ENCODE results near the gene TCEA2.

TCEA2 gene

DNA sequence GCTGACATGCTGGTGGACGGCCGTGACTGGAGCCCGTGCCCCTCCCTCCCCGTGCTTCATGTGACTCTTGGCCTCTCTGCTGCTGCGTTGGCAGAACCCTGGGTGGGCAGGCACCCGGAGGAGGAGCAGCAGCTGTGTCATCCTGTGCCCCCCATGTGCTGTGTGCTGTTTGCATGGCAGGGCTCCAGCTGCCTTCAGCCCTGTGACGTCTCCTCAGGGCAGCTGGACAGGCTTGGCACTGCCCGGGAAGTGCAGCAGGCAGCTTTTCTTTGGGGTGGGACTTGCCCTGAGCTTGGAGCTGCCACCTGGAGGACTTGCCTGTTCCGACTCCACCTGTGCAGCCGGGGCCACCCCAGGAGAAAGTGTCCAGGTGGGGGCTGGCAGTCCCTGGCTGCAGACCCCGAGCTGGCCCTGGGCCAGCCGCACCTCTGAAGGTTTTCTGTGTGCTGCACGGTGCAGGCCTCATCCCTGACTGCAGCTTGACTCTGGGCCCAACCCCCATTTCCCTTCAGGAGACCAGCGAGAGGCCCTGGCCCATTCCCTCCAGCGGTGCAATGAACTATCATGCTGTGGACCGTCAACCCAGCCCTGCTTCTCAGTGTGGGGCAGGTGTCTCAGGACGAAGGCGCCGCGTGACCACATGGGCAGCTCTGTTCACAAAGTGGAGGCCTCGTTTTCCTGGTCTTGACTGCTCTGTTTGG is 36.2 kb downstream of the TCEA2 start:
- DNase-seq: no peak

DNA sequence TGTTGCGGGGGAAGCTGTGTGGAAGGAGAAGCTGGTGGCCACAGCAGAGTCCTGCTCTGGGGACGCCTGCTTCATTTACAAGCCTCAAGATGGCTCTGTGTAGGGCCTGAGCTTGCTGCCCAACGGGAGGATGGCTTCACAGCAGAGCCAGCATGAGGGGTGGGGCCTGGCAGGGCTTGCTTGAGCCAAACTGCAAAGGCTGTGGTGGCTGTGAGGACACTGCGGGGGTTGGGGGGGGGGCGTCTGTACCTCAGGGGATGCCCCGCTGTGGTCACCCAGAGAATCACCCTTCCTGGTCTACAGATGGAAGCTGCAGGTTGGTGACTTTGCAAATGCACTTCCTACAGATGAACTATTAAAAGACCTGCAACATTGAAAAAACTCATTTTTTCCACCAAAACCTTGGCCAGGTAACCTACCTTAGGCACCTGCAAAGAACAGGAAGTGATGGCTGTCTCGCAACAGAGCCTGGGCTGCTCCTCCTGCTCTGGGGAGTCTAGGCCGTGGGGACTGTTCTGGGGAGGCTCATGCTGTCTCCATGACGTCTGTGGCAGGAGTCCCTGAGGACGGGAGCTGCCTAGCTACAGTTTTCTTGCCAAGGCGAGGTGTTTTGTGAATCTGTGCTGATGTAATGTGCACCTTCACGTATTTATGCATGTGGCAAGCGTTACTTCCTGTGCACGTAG is 37.0 kb downstream of the TCEA2 start:
- peak; percentile 67 for DNase-seq

DNA sequence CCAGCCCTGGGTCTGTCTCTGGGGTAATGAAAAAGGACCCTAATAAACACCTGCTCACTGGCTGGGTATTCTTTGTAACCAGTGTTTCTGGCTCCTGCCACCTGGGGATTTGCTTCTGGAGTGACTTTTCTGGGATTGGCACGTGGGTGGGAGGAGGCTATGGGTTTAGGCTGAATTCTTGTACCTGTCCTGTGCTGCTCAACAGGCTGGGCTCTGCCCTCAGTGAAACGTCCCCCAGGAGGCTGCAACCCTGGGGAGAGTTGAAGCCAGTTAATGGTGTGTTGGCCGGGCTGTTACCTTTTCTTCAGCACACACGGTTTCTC is 37.5 kb downstream of the TCEA2 start:
- no peak for DNase-seq

DNA sequence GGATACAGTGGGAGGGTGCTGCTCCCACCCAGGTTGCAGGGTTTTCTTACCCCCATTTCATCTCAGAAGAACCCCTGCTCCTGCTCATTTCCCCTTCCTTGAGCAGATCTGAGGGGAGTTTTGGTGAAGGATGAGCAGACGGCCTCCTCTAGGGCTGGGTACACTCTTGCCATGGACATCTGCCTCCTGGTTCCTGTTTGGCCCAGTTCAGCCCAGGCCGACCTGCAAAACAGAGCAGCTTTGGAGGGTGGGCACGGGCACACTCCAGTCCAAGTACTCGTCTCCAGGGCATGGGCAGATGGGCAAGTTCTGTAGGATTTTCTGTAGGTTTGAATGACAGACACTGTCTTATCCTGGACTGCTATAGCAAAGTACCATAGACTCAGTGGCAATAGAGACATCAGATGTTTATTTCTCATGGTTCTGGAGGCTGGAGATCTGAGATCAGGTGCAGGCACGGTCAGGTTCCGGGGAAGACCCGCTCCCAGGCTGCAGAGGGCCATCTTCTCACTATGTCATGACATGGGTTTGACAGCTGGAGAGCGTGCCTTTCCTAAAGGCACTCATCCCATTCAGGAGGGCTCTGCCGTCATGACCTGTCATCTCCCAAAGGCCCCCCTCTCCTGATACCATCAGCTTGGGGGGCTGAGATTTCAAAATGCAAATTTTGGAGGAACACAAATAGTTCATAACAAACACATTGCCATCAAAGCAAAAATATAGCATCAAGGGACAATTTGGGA is 38.1 kb downstream of the TCEA2 start:
- no peak for DNase-seq

DNA sequence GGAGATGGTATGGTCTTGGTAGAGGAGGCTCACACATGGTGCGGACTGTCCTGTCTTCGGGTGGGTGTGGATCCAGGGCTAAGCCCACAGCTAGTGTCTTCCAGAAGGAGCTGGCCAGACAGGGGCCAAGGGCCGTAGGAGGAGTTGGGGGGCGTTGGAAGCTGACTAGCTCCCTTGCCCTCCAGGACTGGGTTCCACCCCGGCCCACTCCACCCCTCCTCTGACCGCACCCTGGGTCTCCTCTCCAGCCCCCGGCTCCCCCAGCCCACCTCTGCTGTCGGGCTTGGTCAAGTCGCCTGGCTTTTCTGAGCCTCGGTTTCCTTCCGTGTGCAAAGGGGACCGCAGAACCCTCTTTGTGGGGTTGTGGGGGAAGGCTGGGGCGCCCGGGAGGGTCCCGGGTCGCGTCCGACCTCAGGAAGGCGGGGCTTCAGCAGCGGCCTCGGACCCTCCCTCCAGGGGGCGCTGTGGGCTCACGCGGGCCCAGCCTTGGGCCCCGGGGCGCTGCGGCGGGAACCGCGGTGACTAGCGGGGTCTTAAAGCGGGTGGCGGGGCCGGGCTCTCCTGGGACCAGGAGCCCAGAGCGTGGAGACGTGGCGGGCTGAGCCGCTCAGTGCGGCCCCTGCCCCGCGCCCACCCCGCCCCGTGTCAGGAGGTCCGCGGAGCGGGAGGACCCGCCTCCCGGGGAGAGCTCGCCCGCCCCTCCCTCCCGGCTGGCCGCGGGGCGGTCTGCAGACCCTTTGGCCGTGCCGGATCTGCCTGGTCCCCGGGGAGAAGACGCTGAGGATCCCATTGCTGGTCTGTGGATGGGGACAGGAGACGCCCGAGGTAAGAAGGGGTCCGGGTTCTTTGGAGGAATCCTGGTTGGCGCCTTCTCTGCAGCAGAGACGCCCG is 39.0 kb downstream of the TCEA2 start:
- DNase-seq: peak; percentile 57

DNA sequence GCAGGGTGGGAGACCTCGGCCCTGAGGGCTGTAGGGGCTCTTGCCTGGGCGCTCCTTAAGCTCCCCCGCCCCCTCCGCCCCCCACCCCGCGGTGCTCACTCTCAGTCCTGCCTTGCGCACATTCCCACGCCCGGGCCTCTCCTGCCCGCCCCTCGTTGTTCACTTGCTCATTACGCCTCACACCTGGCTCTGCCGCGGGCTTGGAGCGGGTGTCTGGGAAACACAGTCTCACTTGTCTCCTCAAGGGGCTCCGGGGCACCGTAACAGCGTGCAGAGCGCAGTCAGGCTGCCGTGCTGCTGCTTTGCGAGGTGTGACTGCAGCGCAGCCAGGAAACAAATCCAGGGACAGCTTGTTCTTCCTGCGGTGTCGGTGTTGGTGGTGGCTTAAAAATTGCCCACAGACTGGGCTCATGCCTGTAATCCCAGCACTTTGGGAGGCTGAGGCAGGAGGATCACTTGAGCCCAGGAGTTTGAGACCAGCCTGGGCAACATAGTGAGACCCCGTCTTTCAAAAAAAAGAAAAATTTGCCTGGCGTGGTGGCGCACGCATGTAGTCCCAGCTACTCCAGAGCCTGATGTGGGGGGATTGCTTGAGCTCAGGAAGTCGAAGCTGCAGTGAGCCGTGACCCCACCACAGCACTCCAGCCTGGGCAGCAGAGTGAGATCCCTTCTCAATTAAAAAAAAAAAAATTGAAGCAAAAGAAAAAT is 39.8 kb downstream of the TCEA2 start:
- DNase-seq: no peak

DNA sequence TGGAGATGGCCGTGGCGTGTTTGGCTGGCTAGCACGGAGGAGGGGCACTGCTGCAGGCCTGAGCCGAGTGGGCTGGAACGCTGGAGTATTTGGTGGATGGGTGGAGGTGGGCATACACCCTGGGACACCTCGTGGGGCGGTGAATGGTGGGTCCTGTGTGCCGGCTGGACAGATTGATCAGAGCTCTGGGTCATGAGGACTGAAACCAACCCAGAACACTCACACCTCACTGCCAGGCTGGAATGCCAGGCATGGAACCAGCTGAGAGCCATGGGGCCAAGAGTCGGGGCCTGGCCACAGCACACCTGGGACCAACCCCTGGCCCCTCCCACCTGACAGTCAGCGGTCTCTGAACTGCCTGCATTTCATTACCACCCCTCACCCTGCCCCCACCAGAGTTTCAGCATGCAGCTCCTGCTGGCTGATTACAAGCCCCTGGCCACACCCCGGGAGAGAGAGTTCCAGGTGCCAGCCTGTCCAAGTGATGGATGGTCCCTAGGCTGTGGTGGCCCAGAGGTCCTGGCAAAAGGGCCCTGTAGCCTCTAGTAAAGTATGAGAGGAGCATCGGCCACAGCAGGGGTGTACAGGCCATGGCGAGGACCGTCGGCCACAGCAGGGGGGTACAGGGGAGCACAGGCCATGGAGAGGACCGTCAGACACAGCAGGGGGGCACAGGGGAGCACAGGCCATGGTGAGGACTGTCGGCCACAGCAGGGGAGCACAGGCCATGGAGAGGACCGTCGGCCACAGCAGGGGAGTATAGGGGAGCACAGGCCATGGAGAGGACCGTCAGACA is 41.1 kb downstream of the TCEA2 start:
- no peak for DNase-seq

DNA sequence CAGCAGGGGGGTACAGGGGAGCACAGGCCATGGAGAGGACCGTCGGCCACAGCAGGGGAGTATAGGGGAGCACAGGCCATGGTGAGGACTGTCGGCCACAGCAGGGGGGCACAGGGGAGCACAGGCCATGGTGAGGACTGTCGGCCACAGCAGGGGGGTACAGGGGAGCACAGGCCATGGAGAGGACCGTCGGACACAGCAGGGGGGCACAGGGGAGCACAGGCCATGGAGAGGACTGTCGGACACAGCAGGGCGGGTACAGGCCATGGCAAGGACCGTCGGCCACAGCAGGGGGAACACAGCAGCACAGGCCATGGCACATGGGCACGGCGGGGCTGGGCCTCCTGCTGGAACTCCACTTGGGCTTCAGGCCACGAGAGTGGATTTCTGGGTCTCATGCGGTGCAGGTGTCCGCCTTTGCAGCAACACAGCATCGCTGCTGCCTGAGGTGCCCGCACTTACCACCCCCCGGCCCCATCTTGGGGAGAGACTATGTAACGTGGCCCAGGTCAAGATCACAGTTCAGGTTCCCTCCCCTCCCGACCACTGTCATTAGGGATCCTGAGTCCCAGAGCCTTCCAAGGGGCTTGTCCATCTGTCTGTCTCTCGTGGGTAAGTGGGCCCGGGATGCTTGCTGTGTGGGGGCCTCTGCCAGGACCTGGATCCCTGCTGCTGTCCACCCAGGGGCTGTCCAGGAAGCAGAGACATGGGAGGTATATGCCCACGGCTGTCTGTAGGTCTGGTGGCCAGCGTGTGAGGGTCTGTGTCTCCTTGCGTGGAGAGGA is 41.9 kb downstream of the TCEA2 start:
- DNase-seq: no peak

DNA sequence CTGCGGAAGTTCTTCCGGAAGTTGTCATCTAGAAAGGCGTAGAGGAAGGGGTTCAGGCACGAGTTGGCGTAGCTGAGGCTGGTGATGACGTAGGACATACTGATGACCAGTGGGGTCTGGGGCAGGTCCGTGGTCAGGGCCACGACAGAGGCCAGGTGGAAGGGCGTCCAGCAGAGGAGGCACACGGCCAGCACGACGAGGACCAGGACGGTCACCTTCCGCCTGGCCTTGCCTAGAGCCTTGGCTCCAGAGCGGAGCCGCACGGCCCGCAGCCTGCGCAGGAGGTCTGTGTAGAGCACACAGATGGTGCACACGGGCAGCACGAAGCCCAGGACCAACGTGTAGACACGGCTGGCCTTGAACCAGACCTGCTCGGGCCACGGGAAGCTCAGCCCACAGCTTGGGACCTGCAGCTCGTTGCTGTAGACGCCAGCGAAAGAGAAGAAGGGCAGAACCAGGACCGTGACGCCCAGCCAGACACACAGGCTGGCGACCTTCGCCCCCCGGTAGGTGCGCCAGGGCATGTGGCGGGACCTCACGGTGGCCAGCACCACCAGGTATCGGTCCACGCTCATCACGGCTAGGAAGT is 42.9 kb downstream of the TCEA2 start:
- DNase-seq: no peak

DNA sequence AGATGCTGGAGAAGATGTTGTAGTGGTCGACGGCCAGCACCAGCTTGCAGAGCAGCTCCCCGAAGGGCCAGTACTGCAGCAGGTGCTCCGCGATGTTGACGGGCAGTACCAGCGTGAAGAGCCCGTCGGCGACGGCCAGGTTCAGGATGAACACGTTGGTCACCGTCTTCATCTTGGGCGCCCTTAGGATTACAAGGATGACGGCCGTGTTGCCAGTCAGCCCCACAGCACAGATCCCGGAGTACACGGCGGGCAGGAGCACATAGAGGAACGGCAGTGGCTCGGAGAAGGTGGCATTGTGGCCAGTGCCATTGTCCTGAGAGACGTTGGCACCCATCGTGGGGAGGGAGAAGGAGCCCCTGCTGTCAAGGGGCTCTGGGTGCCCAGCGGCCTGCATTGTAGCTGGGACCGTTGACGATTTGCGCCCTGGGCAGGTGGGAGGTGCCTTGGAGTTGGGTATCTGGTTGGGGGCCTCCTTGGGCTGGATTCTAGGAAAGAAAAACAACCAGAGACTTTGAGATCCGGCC is 43.5 kb downstream of the TCEA2 start:
- DNase-seq: no peak

DNA sequence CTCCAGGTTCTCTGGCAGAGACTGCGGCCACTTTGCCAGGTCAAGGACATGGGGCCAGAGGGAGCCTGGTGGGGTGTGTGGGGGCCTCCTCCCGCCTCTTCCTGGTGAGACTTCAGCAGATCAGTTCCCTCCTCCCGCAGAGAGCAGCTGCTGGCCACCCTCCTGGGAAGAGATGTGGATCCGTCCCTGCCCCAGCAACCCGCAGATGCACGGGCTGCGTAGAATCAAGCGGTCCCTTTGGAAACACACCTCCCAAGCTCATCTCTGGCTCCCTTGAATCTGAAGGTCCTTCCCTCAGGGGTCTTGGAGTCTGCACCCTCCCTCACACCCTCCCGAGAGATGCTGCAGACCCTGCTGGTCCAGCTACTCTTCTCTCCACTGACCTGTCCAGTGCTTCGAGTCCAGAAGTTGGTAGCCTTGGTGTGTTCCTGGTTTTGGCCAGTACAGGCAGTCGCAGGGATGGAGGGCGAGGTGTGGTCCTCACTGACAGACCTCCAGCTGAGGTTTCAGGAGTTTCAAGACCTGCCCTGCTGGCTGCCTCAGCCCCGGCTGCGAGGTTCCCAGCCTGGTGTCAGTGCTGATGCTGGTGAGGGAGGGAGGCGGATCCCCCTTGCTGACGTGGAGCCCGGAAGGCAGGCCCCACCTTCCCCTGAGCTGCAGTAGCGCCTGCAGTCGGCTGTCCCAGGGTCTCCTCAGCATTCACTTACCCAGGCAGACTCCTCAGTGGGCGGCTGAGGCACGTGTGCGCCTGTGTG is 44.2 kb downstream of the TCEA2 start, which contains the start of gene NPBWR2:
Gene NPBWR2, minus strand, starts transcription at position 585 of the 755 bp plus-strand sequence. CDS start 734 bp downstream, outside the sequence.
- DNase-seq: peak; percentile 23

DNA sequence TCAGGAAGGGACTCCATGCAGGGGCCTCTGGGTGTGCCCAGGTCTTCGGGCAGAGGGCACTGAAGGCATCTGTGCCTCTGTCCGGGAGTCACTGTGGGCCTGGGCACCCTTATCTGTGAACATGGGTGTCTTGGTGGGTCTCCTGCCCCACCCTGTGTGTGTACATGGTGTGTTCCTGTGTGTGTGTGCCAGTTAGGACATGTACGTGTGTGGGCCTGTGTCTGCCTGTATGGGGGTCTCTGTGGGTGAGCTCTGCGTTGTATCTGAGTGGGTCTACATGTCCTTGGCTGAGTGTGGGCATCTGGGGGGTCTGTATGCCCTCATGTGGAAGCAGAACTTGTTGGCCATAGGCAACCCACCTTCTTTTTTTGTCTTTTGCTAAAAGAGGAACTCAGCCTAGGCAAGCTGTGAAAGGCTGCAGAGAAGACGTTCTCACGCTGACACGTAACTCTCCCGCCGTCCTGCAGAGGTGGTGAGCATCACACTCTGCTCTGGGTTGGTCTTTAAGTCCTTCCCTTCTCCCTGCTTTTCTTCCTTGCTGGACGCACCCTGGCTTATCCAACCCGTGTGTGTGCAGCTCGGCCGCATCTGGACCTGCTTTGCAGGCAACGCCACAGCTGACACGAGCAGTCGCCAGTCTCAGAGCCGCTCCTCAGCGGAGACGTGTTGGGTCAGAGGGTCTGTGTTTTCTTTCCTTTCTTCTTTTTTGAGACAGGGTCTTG is 44.9 kb downstream of the TCEA2 start:
- no peak for DNase-seq

DNA sequence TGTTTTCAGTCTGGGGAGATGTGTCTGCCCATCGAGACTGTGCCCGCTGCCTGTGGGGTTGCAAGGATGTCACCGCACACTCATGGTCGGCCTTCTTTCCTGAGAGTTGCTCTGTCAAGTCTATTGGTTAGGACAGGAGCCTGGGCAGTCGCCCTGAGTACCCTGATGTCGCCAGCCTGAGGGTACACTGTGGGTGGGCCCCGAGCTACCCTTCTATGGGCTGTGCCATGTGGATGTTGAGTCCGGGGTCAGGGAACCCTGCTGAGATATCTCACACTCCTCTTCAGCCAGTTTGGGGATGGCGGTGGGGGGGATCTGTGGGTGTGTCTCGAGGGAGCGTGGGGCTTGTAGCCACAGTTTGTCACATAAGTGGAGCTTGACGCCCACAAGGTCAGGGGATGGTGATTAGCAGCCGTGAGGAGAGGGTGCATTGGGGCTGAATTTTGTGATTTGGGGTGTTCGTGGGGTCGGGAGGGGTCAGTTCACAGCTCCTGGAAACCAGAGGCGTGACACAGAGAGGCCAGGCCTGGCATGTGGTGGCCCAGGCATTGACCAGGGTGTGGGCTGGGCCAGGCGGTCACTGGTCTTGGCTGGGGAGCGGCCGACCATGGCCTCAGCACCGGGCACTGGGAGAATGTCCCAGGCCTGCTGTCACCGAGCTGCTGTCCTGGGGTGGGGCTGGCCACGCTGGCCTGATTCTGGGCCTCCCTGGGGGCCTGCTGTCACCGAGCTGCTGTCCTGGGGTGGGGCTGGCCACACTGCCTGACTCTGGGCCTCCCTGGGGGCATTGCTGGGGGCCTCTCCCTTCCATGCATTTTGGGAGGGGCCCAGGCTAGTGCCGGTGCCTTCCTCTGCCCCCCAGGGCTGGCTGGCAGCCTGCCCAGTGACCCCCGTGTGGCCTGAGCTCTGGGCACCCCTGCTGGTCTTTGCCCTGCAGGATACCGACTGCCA is 46.0 kb downstream of the TCEA2 start:
- DNase-seq: no peak

DNA sequence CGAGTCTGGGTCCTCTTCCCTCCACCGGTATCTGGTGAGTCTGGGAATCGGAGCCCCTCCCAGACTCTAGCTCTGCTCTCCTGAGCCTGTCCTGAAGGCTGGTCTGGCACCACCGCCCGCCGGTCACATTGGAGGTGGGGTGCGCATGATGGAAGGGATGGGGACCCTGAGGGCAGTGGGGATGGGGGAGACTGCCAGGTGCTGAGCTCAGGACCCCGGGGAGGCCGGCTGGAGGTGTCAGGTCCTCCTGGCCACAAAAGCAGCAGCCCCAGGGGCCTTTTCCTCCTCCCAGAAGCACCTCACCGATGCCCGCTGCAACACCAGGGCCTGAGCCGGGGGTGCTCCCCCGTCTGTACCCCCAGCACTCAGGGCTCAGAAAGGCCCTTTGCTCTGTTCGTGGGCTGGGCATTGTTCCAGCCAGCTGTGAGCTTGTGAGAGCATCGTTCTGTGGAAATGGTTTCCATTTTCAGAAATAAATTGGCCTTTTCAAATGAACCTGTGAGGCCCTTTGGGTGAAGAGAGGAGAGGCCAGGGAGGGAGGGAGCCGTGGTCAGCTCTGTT is 46.9 kb downstream of the TCEA2 start:
- DNase-seq: no peak

DNA sequence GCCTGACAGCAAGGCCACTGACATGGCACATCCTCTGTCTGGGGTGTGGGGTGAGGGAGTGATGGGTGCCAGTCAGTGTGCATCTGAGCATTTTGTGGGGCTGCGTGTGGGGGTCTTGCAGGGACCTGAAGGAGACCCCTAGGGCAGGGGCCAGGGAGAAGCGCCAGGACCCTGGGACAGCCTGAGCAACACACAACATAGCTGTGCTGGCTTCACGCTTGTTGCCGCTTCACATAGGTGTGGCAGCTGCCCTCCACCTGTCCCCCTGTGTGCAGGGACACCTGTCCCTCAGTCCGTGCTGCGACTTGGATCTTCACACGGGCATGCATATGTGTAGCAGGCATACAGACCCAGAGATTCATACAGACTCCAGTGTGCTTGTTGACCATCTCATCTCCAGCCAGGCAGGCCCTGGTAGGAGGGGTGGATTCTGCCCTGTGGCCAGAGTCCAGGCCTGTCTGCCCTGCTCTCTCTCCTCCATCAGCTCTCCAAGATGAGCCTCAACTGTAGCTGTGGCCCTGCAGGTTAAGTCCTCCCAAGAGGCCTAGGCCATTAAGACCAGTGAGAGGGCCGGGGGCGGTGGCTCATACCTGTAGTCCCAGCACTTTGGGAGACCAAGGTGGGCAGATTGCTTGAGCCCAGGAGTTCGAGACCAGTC is 47.5 kb downstream of the TCEA2 start:
- DNase-seq: no peak

All from CD4-positive, alpha-beta T cell treated with Interferon gamma for 1 hour (primary cell).